HFF-Myc (cell line): Measurements from ENCODE around the gene FAM3B.

Experiments used
- DNase-seq: peaks from one replicate; pipeline ENCODE4 v3.0.0-alpha.2; 2011; ENCODE audit warnings: low read depth; ENCODE audit errors: extremely low read depth
- H3K4me3 ChIP-seq: replicated peaks from 2 replicates; pipeline ENCODE4 v1.5.1; 2011; ENCODE audit warnings: low read depth, mild to moderate bottlenecking, control low read depth, low read length
- TF ChIP-seq, protein P1 (sequence below): IDR thresholded peaks from 2 replicates; pipeline ENCODE4 v1.5.1; 2012; ENCODE audit warnings: mild to moderate bottlenecking, low read depth, low read length, control low read depth; ENCODE audit errors: missing control alignments

Gene FAM3B

DNA sequence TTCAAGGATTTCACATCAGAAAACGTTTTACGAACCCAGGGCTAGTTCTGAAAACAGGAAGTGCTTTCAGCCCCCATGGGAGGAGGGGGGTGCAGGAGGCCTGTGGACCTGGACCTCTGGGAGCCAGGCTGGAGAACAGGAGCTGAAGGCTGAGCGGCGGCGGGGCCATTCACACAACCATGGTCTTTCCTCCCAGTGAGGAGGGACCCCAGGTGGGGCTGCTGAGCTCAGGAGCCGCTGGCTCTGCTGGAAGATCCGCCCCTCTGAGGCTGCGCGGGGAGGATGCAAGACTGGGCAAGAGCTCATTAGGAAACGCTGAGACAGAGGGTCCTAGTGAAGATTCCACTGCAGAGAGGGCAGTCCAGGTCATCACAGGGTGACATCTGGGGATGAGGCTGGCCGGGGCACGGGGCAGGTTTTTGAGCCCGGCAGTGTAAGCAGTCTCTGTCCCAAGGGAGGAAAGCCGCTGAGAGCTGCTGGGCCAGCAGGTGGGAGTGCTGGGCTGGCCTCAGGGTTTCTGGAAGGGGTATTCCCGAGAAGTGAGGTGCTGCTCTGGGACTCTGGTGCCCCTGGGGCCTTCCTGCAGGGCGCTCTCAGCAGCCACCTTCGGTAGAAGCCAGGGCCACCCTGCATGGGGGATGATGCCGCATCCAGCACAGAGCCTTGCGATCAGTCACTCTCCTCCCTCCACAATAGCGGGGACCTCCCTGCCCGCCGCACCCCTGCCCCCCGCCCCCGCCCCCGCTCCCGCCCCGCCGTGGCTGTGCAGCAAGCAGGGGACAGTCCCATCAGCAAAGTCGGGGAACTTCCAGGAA is 52.7 kb downstream of the FAM3B start:
- TF ChIP-seq, protein P1, sequence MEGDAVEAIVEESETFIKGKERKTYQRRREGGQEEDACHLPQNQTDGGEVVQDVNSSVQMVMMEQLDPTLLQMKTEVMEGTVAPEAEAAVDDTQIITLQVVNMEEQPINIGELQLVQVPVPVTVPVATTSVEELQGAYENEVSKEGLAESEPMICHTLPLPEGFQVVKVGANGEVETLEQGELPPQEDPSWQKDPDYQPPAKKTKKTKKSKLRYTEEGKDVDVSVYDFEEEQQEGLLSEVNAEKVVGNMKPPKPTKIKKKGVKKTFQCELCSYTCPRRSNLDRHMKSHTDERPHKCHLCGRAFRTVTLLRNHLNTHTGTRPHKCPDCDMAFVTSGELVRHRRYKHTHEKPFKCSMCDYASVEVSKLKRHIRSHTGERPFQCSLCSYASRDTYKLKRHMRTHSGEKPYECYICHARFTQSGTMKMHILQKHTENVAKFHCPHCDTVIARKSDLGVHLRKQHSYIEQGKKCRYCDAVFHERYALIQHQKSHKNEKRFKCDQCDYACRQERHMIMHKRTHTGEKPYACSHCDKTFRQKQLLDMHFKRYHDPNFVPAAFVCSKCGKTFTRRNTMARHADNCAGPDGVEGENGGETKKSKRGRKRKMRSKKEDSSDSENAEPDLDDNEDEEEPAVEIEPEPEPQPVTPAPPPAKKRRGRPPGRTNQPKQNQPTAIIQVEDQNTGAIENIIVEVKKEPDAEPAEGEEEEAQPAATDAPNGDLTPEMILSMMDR, result no peak
- no peak overlapping the region for H3K4me3 ChIP-seq
- no peak for DNase-seq

DNA sequence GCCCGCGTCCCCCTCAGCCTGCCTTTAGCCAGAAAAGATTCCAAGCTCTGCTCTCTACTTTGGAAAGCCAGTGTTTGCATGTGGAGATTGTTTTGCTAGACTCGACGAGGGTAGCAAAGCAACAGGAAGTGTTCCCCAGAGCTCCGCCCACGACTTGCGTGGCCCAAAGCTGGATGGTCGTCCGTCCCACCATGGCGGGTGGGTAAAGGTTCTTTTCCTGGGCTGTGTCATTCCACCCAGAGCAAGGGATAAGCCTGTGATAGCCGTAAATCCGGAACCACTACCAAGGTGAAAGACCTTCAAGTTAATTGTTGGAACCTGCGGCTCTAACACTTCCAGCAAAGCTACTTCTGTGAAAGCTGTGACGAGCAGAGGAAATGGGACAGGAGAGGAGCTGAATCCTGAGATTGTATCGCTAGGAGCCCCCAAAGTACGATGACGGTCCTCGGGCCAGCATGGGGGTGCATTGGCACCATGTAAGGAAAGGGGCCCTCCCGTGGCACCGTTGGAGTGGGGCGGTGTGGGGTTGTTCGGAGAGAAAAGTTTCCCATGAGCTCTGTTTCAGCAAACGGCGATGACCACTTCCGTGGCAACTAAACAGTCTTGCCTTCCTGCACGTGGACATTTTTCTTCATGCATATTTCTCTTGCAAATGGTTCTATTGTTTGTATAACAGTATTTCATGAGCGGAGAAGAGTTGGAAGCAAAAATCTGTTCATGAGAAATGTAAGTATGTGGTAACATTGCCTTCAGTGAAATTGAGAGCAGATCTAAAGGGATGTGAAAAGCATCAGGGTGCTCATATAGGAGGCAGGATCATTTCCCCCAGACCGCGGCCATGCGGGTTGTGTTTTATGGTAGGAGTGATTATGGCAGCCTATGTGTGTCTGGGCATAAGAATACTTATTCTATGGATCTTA is 53.6 kb downstream of the FAM3B start:
- H3K4me3 ChIP-seq, result no peak overlapping the region
- no peak for DNase-seq
- TF ChIP-seq, protein P1, result no peak

DNA sequence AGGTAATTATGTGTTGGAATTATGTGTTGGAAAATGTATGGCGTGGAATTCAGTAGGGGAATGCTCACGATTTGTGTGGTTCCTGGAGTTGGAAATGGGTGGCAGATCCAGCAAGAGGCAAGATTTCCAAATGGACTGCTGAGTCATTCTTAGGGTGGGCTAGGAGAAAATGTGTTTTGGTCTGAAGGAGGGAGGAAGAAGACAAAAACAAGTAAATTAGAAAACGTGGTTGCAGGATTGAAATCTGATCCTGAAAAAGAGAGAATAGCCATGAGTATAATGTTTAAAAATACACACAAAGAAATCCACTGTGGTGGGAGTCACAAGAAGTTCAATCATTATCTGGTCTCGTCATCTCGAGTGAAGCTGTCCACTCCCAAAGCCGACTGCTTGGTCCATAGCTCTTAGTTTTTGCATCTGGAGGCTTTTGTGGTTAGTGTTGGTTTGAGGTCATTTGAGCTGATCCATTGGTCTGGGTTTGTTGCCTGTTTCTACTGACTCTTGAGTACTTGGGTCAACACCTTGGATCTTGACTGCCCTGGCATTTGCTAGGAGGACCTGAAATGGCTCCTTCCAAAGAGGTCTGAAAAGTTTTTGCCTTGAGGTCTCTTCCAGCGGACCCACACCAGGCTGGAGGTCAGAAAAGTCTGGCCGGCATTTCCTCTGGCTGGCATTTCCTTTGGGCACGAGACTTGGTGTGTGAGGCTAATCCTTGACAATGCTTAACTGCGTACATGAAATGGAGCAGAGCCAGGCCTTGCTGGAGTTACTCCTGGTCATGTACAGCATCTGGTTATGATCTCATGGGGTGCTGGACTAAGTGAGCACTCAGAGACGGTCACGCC is 54.5 kb downstream of the FAM3B start:
- no peak overlapping the region for H3K4me3 ChIP-seq
- no peak for DNase-seq
- TF ChIP-seq, protein P1, result no peak

DNA sequence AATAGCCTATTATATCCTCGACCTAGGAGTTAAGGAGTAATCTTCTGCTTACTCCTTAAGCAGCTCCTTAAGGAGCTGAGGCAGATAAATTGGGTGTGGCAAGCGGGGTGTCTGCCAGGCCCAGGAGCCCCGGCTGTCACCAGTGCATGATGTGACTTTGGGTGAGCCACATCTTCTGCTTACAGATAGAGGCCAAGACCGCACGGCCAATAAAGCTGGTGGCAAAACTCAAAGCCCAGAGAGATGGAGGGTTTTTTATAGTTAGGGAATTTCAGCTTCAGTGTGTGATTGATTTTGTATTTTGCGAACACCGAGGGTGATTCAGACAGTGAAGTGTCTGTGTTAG is 55.1 kb downstream of the FAM3B start:
- TF ChIP-seq, protein P1, result no peak
- H3K4me3 ChIP-seq, result no peak overlapping the region
- no peak for DNase-seq

DNA sequence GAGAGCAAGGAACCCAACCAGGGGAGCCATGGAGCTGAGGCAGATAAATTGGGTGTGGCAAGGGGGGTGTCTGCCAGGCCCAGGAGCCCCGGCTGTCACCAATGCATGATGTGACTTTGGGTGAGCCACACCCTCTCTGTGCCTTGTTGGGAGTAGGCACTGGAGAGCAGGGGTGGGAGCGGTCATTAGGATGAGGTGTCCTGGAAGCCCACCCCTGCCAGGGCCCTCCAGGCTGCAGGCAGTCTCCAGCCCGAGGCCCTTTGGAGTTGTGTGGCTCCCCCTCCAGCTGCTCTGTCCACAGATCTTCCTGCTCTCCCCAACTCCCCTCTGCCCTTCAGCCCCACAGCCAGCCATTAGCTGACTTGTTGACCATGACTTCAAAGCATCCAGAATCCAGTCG is 56.7 kb downstream of the FAM3B start:
- no peak overlapping the region for H3K4me3 ChIP-seq
- DNase-seq, result no peak
- TF ChIP-seq, protein P1, result no peak

DNA sequence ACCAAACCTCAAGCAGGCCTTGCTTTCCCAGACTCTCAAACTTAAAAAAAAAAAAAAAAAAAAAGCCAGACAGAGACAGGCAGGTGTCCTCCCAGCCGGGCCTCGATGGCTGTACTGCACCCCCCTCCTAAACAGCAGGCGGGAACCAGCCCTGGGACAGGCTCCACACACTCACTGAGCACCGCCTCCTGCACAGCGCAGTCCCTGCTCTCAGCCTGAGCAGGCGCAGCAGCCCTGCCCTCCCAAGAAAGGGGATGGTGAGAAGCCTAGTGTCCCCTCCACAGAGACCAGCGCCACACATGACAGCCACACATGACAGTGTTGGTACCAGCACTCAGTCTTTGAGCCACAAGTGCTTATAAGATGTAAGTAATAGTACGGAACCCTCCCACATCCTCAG is 57.2 kb downstream of the FAM3B start:
- TF ChIP-seq, protein P1, result no peak
- no peak for DNase-seq
- no peak overlapping the region for H3K4me3 ChIP-seq
